NB4 (cell line): ENCODE results near the gene SH2B3.

ENCODE experiments used
- CTCF ChIP-seq: IDR thresholded peaks from one replicate; pipeline ENCODE4 v1.5.1; 2012; ENCODE audit warnings: low read depth, low read length
- MAX ChIP-seq: IDR thresholded peaks from 2 replicates; pipeline ENCODE4 v1.6.1; 2011; ENCODE audit warnings: low read depth, low read length
- MYC ChIP-seq: IDR thresholded peaks from 2 replicates; pipeline ENCODE4 v1.6.1; 2011; ENCODE audit warnings: low read depth, low read length
- POLR2A ChIP-seq: IDR thresholded peaks from 2 replicates; pipeline ENCODE4 v1.6.1; 2011; ENCODE audit warnings: mild to moderate bottlenecking; ENCODE audit not compliant: insufficient read length; ENCODE audit errors: extremely low read depth

GRCh38 chr12:111384596-111384995 lies 21.1 kb upstream of the SH2B3 start:
- no peak for TF ChIP-seq POLR2A
- TF ChIP-seq CTCF, result no peak
- TF ChIP-seq MYC, result no peak
- no peak for TF ChIP-seq MAX
